Measurements from ENCODE around the gene GMEB2. TPM values are rescaled to one million over a fixed set of nuclear protein-coding genes. Genes with fewer than 3 reads are reported as not detected.

GMEB2 gene
- total RNA-seq, 2 experiments from 2014 or later, result 16.2 to 16.3 TPM

- ChIA-PET POLR2A (no interaction called here), CTCF (interaction anchor here (1.1 to 2.5 kb wide), 5 partner anchors 9 to 61 kb away, joined by 3 to 11 read pairs (median 3); partner anchors contain the start of gene PTK6)
- intact Hi-C loops (cut with micrococcal nuclease), result no loop called here
- TF ChIP-seq CTCF (IDR thresholded peaks at IDR 0.05), result peak; percentile 48
- H3K4me3 Mint-ChIP-seq, result no peak overlapping the region
- H3K4me1 Mint-ChIP-seq (ENCODE audit: low read depth), result no peaks in the 10 kb centered on the region
- no peaks in the 10 kb centered on the region for H3K36me3 Mint-ChIP-seq (ENCODE audit: low read depth)
- peak; percentile 98 for ATAC-seq
- H3K27ac Mint-ChIP-seq, result no peak overlapping the region
- DNase-seq, result peak; percentile 83
- peaks cover 3% of the 10 kb centered on the region for H3K27me3 Mint-ChIP-seq
- no peaks in the 10 kb centered on the region for H3K9me3 Mint-ChIP-seq
Measured at GRCh38 chr20:63580796-63581461, 46.0 kb downstream of the GMEB2 start.

- DNase-seq (no peak), ATAC-seq (no peak)
- CTCF ChIA-PET, result interaction anchor here (0.9 to 1.2 kb wide), 3 partner anchors 40 to 201 kb away, joined by 3 to 8 read pairs (median 4); partner anchors contain the start of gene PTK6
- intact Hi-C loops (cut with micrococcal nuclease), result no loop called here
- Mint-ChIP-seq H3K27ac (no peak overlapping the region), H3K9me3 (no peaks in the 10 kb centered on the region), H3K36me3 (ENCODE audit: low read depth) (no peaks in the 10 kb centered on the region), H3K4me1 (ENCODE audit: low read depth) (no peaks in the 10 kb centered on the region), H3K4me3 (no peak overlapping the region), H3K27me3 (peaks cover 5% of the 10 kb centered on the region)
- POLR2A ChIA-PET, result no interaction called here
- TF ChIP-seq CTCF (IDR thresholded peaks at IDR 0.05), result no peak
Measured at GRCh38 chr20:63579017-63579694, 47.7 kb downstream of the GMEB2 start.

GRCh38 chr20:63578224-63579016, 48.5 kb downstream of the GMEB2 start:
- CTCF ChIA-PET, result interaction anchor here (0.8 to 1.2 kb wide), 2 partner anchors 38 to 41 kb away, joined by 3 to 7 read pairs; partner anchors contain the start of gene PTK6
- Mint-ChIP-seq H3K27ac (no peak overlapping the region), H3K9me3 (no peaks in the 10 kb centered on the region), H3K27me3 (peaks cover 5% of the 10 kb centered on the region), H3K36me3 (ENCODE audit: low read depth) (no peaks in the 10 kb centered on the region), H3K4me3 (no peak overlapping the region), H3K4me1 (ENCODE audit: low read depth) (no peaks in the 10 kb centered on the region)
- no peak for TF ChIP-seq CTCF (IDR thresholded peaks at IDR 0.05)
- ATAC-seq (peak; percentile 11), DNase-seq (peak; percentile 37)
- intact Hi-C loops (cut with micrococcal nuclease), result no loop called here
- POLR2A ChIA-PET, result interaction anchor here (0.5 kb wide), 1 partner anchor 97 kb away, joined by 3 read pairs; no protein-coding TSS in a partner anchor

- H3K4me3 Mint-ChIP-seq, result no peak overlapping the region
- no peak for TF ChIP-seq CTCF (IDR thresholded peaks at IDR 0.05)
- ChIA-PET CTCF (interaction anchor here (0.8 to 1.2 kb wide), 2 partner anchors 37 to 40 kb away, joined by 3 to 7 read pairs; partner anchors contain the start of gene PTK6), POLR2A (no interaction called here)
- ATAC-seq, result no peak
- H3K4me1 Mint-ChIP-seq (ENCODE audit: low read depth), result no peaks in the 10 kb centered on the region
- H3K9me3 Mint-ChIP-seq, result no peaks in the 10 kb centered on the region
- no peaks in the 10 kb centered on the region for H3K36me3 Mint-ChIP-seq (ENCODE audit: low read depth)
- no peak overlapping the region for H3K27ac Mint-ChIP-seq
- H3K27me3 Mint-ChIP-seq, result peaks cover 5% of the 10 kb centered on the region
- intact Hi-C loops (cut with micrococcal nuclease), result no loop called here
- DNase-seq, result no peak
Measured at GRCh38 chr20:63577317-63577894, 49.5 kb downstream of the GMEB2 start.

Data from activated CD8-positive, alpha-beta T cell treated with anti-CD3 and anti-CD28 coated beads for 36 hours (primary cell).